NCI-H1694 (cell line): Measurements from ENCODE around the gene BOK.

Experiments used
- DNase-seq: peaks from one replicate; lab custom pipeline; 2025; lab: John Stamatoyannopoulos, UW

The BOK gene

DNA sequence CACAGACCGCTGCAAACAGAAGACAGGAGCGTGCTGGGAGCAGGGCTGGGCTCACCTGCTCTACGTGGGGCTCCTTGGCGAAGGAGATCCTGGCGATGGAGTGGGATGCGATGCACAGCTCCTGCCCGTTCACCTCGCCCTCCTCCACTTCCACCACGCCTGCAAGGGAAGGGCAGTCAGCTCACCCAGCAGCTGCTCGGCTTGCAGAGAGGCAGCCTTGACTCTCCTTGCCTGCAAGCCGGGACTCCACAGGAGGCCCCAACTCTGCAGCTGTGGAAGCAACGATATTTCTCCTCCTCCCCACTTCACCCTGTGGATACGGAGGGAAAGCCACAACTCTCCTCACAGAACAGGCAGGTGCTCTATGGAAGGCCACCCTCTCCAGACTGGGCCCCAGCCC, 43.3 kb downstream of the BOK start:
- DNase-seq = no peak

DNA sequence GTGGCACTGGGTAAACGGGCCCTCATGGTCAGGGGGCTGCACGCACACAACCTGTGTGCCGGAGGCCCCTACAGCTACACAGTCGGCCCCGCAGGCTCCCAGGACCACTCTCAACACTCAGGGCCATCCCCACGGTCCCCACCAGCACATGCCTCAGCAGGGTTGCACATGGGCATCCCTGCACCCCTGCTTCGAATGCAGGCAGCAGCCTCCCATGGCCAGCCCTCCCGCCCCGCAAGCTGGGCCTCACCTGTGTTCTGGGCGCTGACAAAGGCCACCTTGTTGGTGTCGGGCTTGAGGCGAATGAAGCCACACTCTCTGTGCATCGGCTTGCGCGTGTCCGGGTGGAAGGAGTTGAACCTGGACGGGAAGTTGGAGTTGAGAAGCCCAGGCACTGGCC, 44.2 kb downstream of the BOK start:
- no peak for DNase-seq

DNA sequence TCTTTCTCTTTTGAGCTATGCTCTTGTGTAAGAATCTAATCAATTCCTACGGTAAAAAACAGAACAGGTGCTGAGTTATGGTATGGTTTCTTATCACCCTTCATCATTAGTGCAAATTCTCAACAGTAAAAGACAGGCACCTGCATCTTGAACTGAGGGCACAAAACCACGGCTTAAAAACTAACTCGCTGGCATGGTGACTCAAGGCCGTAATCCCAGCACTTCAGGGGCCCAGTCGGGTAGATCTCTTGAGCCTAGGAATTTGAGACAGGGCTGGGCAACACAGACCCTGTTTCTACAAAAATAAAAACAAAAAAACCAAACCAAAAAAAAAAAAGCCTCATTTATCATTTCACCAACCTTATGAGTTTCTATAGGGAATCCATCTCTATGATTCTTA, 45.1 kb downstream of the BOK start:
- no peak for DNase-seq

DNA sequence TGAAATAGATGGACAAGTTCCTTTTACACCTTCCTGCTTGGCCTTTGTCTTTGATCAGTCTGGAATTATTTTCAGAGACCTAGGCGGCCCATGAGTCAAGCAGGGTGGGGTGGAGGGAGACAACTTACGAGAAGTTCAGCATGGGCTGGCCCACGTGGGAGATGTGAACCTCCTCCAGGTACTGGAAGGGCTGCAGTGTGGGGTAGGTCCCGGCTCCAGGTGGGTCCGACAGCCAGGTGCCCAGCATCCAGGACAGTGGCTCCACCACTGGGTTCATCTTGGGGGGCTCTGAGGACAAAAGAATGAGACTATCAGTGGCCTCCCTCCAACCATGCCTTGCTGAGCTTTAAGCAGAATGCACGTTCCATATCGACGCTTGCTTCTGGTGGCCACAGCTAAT, 47.6 kb downstream of the BOK start:
- DNase-seq = no peak

DNA sequence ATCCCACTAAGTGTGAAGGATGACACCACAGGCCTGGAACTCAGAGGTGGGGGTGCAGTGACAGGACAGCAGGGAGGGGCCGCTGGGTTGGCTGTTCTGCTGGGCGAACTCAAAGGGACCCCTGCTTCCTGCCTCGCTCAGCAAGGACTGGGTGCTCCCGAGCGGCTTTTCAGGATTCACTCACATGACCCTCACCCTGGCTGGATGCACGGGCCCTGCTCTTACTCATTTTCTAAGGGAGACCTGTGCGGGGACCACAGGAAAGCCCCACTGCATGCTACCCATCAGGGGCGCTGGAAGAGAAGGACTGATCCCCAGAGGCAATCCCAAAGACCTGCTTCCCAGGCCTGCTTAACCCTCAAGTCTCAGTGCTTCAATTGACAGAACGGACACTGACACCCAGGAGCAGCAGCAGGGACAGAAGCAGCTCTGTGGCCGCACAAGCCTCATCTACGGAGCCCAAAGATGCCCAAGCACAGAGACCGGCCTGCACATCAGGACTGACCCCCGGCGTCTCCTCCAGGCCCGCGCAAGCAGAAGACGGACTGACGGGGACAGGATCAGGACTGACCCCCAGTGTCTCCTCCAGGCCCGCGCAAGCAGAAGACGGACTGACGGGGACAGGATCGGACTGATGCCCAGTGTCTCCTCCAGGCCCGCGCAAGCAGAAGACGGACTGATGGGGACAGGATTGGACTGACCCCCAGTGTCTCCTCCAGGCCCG, 48.8 kb downstream of the BOK start:
- DNase-seq = no peak

DNA sequence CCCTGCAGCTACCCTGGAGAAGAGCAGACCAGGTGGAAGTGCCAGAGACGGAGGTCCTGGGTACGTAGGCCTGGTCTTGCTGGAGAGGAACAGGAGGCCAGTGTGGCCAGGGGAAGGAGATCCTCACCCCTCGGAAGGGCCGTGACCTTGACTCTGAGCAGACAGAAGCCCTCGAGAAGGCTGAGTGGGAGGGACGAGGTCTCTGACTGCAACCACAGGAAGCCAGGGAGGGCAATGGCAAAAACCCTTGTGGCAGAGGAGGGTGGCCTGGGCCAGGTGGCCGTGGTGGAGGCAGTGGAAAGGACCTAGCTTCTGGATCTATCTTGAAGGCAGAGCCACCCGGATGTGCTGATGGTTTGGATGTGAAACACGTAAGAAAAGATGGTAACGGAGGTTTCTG, 50.3 kb downstream of the BOK start:
- no peak for DNase-seq

DNA sequence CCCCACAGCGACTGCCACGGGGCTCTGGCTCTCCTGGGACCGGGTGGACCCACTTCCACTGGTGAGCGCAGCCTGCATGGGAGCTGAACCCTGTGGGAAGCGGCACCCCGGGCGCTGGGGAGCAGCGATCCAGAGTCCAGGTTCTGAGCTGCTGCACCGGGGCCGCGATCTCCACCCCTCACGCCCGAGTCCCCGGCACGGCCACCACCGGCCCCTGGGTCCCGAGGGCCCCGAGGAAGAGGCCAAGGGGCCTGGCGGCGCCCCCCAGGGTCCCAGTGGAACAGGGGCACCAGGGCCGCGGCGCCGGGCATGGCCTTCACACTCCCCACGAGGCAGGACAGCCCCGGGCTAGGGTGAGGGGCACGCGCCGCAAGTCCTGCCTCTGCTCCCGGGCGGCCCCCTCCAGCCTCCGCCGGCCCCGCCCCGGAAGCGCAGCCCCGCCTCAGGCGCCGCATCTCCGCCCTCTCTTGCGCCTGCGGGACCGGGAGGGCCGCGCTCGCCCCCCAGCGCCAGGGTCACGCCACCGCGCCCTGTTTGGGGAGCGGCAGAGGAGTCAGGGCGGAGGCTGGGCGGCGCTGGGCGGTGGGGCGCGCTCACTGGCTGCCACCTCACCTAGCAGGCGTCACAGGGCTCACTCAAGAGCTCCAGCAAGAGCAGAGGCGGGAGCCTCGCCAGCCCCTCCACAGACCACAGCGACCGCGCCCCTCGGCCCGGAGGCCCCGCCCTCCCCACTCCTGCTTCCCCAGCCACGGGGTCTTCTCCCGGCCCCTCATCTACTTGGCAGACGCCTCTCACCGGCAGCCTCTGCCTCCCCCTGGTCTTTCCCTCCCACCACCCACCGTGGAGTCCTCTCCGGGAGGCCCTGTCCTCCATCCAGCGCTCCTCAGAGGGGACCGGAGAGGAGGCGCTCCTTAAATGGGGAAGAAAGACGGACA, 51.6 kb downstream of the BOK start:
- no peak for DNase-seq

DNA sequence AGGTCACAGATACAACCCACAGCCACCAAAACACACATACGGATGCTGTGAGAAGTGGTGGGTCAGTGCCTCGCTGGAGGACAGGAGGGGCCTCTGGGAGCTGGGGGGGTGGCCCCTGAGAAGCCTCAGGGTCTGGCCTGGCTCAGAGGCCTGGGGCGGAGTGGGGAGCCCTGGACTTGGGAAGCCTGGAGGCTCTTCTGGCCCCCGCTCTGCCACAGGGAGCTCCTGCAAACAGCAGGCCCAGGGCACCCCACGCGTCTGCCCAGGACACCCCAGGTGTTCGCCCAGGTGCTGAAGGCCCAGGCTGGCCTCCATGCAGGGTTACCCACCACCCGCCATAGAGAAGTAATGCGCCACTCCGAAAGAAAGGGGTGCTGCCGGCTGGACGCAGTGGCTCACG, 52.5 kb downstream of the BOK start:
- no peak for DNase-seq

DNA sequence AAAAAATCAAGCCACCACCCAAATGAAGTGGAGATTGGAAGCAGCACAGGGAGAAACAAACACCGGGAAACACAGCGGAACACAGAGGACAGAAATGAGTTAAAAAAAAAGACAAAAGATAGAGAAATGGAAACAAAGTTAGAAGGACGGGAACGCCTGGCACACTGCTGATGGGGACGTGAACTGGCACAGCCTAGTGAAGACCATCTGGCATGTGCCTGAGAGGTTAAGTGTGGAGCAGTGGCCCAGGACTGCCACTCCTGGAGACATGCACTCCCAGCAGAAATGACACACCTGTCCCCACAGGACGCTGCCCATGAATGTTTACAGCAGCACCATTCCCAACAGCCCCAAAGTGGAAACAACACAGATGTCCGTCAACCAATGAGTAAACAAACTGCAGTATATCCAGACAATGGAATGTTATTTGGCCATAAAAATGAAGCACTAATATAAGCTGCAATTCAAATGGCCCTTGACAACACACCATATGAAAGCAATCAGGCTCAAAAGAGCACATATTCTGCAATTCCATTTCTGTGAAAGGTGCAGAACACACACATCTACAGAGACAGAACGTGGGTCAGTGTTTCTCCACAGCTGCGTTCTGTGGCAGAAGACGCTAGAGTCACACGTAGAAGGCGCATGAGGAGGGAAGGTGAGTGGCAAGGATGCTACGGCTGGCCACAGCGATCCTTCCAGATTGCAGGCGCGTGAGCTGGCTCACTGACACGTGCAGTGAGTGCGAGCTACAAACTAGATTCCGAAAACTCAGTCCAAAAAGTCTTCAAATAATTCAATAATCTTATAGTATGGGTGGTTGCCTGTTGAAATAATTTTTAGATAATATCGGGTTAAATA, 53.8 kb downstream of the BOK start:
- DNase-seq = no peak

DNA sequence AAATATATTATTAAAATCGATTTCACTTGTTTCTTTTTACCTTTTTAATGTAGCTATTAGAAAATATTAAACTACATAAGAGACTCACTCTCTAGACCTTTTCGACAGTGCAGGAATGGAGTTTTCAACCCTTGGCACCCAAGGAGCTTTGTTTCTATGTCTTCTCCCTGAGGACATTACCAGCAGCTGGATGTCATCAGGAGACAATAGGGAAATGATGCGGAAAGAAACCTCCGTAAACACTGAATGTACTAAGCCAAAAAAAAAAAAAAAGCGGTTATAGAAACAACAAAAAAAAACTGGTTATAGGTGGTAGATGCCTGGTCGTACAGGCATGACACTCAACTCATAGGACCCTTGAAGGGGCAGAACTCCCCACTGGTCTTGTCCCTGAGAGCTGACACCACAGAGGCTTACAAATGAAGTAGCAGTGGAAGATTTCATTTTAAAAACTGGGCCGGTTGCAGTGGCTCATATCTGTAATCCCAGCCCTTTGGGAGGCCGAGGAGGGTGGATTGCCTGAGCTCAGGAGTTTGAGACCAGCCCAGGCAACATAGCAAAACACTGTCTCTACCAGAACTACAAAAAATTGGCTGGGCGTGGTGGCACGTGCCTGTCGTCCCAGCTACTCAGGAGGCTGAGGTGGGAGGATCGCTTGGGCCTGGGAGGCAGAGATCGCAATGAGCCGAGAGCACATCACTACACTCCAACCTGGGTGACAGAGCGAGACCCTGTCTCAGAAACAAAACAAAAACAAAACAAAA, 54.7 kb downstream of the BOK start:
- DNase-seq = no peak

DNA sequence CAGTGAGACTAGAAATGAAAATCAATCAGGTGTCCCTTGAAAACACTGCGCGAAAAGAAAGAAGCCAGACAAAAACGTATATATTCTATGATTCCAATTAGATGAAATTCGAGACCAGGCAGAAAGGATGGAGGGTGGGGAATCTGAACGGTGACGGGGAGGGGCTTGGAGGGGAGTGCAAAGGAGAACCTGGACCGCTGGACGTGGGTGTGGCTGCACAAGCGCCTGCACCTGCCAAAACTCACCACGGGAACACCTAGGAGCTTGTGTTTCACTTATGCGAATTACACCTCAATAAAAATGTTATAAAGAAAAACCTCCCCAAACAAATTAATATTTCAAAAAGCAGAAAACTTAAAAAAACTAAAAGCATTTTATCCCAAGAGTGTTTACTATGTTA, 56.5 kb downstream of the BOK start:
- DNase-seq = no peak

DNA sequence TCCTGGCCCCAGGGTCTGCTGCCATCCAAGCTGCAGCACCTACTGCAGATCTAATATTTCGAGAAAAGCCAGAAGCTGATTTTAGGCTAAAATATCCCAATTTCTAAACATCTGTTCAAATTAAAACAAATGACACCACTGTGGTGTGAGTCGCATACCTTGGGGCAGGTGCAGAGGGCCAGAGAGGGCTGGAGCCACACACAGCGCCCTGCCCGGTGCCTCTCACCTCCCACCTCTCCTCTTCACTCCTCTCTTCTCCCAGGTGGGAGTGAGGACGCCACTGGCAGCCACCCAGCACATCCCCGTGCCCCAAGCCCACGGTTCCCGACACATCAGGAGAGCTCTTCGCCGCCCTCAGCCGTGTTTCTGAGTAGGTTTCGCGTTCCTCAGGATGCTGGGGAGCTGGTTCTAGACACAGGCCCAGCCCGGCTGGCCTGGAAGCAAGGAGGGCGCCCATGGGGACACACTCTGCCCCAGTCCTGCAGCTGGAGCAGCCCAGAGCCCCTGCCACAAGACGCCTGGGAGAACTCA, 57.0 kb downstream of the BOK start:
- DNase-seq = no peak

DNA sequence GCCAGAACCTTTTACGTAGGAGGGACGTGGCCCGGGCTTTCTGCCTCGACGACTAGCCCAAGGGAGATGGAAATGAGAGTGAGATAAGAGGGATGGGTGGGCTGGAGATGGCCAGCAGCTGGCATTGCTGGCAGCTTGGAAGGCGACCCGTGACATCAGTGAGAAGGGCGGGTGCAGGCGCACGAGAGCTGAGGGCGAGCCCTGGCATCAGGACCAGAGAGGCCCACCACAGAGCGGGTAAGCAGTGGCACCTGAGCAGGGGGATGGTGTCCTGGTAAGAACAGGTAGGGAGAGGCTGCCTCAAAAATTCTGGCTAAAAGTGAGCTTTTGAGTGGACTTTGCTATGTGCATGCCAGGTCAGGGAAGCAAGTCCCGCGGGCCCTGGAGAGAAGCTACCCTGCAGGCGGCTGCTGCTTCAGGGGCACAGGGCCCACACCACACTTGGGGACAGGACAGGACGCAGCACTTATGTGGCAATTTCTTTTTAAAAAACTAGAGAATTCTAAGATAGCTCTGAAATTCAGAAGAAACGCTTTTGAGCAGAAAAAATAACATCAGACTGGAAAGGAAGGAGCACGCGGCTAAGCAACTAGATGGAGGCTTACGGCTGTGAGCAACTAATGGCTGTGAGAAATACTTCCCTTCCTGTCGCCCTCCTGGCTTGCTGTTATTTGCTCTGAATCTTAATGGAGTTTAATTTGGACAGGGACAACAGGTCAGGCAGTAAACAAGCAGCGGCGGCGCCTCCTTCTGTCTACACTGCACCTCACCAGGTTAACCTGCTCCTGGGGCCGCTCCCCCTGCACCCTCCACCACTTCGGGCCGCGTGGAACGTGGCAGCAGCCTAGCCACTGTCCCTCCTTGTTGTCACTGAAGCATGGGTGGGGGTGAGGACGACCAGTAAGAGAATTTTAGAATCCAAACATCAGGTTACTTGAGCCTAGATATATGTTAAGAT, 57.9 kb downstream of the BOK start:
- DNase-seq = no peak

DNA sequence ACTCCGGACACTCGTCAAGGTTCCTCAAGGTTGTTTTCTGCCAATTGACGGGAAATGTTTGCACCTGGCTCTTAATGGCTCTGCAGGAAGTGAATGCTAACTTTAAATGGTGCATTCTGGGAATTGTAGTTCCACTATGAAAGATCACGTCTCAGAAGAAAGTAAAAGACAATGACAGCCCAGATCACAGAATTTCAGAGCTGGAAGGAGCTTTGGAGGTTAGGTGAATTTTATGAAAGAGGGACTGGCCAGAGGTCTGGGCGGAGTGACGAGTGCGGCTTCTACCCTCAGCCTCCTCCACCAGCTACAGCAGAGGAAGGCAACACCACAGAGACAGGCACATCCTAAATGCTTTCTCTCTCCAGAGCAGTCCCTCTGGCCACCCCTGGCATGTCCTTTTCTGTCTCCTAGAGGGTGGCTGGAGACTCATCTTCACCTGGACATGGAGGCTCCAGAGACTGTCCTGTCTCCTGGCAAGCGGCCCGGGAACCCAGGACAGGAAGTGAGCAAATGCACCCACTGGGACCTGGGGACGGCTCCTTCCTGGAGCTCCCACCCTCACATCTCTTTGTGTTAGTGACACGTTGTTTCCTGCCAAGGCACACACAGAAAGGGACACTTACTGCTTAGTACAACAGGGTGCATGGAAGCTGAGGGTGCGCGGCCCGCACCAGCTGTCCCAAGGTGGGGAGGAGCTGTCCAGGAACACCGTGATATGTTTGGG, 59.0 kb downstream of the BOK start:
- DNase-seq = no peak

DNA sequence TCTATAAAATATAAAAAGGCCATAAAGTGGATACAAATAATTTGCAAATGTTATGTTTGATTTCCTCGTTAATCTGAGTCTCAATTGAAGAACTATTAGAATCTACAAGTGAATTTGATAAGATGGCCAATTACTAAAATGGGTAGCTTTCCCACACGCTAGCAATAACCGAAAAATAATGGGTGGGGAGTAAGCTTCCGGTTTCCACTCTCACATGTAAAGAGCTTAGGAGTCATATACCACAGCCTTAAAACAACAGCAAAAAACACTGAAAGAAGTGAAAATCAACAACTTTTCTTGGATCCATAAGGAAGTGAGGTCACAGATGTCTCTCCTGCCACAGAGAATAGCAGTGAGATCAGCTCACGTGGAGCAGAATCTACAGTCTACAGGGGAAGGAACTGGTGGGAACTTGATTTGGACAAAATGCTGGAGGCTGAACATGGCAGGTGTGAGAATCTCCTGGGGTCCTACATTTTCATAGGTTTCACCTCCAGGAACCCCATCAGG, 59.8 kb downstream of the BOK start:
- no peak for DNase-seq

DNA sequence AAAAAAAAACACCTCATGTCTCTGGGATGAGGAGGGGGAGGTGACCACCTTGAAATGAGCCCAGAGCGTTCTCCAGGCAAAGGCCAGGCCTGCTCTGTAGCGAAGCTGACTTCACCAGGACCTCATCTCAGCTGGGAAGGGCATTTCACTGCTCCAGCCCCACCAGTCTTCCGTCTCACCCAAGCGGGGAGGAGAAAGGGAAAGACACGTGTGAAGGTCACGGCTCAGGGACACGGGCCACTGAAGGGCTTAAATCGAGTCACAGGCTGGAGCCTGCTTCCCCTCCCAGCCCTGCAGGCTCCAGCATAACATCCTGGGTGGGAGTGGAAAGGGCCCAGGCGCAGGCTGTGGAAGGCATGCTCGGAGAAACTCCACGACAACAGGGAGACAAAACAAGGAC, 60.3 kb downstream of the BOK start:
- no peak for DNase-seq

DNA sequence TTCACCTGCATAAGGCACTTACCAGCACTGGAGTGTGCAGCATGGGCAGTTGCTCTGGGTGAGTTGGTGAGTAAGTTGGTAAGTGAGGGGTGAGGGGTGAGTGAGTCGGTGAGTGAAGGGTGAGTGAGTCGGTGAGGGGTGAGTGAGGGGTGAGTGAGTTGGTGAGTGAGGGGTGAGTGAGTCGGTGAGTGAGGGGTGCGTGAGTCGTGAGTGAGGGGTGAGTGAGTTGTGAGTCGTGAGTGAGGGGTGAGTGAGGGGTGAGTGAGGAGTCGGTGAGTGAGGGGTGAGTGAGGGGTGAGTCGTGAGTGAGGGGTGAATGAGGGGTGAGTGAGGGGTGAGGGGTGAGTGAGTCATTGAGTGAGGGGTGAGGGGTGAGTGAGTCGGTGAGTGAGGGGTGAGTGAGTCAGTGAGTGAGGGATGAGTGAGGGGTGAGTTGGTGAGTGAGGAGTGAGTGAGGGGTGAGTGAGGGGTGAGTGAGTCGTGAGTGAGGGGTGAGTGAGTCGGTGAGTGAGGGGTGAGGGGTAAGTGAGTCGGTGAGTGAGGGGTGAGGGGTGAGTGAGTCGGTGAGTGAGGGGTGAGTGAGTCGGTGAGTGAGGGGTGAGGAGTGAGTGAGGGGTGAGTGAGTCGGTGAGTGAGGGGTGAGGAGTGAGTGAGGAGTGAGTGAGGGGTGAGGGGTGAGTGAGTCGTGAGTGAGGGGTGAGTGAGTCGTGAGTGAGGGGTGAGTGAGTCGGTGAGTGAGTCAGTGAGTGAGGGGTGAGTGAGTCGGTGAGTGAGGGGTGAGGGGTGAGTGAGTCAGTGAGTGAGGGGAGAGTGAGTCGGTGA, 61.3 kb downstream of the BOK start:
- DNase-seq = no peak

DNA sequence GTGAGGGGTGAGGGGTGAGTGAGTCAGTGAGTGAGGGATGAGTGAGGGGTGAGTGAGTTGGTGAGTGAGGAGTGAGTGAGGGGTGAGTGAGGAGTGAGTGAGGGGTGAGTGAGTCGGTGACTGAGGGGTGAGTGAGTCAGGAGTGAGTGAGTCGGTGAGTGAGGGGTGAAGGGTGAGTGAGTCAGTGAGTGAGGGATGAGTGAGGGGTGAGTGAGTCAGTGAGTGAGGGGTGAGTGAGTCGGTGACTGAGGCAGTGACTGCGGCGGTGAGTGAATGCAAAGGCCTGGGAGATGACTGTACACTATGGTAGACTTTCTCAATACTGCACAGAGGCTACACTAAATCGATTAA, 61.8 kb downstream of the BOK start:
- DNase-seq = no peak
